Measurements from ENCODE around the gene ZNF521.

DNA sequence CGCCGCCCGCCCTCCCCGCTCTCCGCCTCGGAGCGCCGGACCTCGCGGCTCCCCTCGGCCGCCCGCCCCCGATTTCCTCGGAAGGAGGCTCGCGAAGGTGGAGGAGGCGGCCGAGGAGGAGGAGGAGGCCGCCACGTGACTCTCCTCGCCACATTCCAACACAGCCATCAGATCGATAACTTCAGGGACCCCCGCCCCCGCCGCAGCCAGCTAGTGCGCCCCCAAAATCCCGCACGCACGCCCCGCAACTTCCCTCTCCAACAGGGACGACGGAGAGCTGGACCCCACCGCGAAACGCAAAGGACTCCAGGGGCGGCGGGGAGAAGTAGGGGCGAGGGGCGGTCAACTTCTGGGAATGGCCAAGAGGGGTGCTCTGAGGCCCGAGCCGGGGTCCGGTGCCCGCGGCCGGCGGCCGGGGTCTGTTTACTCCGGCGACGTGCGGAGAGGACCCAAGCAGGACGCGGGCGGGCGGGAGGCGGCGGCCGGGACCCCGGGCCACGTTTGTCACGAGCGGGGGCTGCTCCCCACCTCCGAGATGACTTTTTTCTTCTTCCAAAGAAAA, 2.0 kb downstream of the ZNF521 start:
- TF ChIP-seq CTCF (IDR thresholded peaks at IDR 0.05; ENCODE audit: insufficient read depth, low read depth, low read length), result no peak
- TF ChIP-seq EZH2 (IDR thresholded peaks at IDR 0.05; ENCODE audit: insufficient read depth, low read length), result peak; percentile 4
